Measurements from ENCODE around the gene KMT2E. TPM values are rescaled to one million over a fixed set of nuclear protein-coding genes. Genes with fewer than 3 reads are reported as not detected.
"Not testable (repeated sequence)": the region's sequence is repeated elsewhere in the genome, so short reads cannot be mapped to it uniquely, and the experiment has no call there.

The KMT2E gene
- 35.1 TPM for total RNA-seq
- long read RNA-seq, partial matches to known transcripts, result 9 of 16 reads
- long read RNA-seq, other reads (novel, unspliced or antisense), result 6 of 16 reads

GRCh38 chr7:105013816-105014692 lies at the start of gene KMT2E:
KMT2E (plus strand) TSS chr7:105014205; CDS start chr7:105040953, 26,748 bp downstream.
- ATAC-seq (ENCODE audit: poor library complexity) (peak; percentile 72), DNase-seq (peak; percentile 93)
- intact Hi-C loops (cut with DNase I), result loop anchor here (2.0 to 10.0 kb wide), 2 partner anchors 31 to 69 kb away; no protein-coding TSS in a partner anchor

GRCh38 chr7:104964626-104965236 lies 49.3 kb upstream of the KMT2E start:
- intact Hi-C loops (cut with DNase I), result no loop called here
- no peak for ATAC-seq (ENCODE audit: poor library complexity)
- DNase-seq, result no peak

GRCh38 chr7:104966022-104966421 lies 48.0 kb upstream of the KMT2E start:
- DNase-seq (no peak), ATAC-seq (ENCODE audit: poor library complexity) (no peak)
- intact Hi-C loops (cut with DNase I), result no loop called here

- intact Hi-C loops (cut with DNase I), result no loop called here
- ATAC-seq (ENCODE audit: poor library complexity), result no peak
These were observed 46.9 kb upstream of the KMT2E start for GRCh38 chr7:104967088-104967487.

GRCh38 chr7:104967595-104967994 lies 46.4 kb upstream of the KMT2E start:
- intact Hi-C loops (cut with DNase I), result no loop called here
- no peak for DNase-seq
- ATAC-seq (ENCODE audit: poor library complexity), result no peak

More at GRCh38 chr7:104967088-104967487, 46.9 kb upstream of the KMT2E start:
- DNase-seq, result no peak

GRCh38 chr7:104968648-104969047 lies 45.4 kb upstream of the KMT2E start:
- intact Hi-C loops (cut with DNase I), result no loop called here
- no peak for ATAC-seq (ENCODE audit: poor library complexity)

GRCh38 chr7:104969183-104969582 lies 44.8 kb upstream of the KMT2E start:
- ATAC-seq (ENCODE audit: poor library complexity), result no peak
- DNase-seq, result no peak
- intact Hi-C loops (cut with DNase I), result no loop called here

More at GRCh38 chr7:104968648-104969047, 45.4 kb upstream of the KMT2E start:
- DNase-seq, result no peak

GRCh38 chr7:104971290-104972071 lies 42.5 kb upstream of the KMT2E start:
- intact Hi-C loops (cut with DNase I), result no loop called here
- DNase-seq (no peak), ATAC-seq (ENCODE audit: poor library complexity) (peak; percentile 73)

GRCh38 chr7:104972500-104972899 lies 41.5 kb upstream of the KMT2E start:
- DNase-seq (no peak), ATAC-seq (ENCODE audit: poor library complexity) (no peak)
- intact Hi-C loops (cut with DNase I), result no loop called here

- ATAC-seq (ENCODE audit: poor library complexity), result no peak
- intact Hi-C loops (cut with DNase I), result no loop called here
- DNase-seq, result no peak
These were observed 40.8 kb upstream of the KMT2E start for GRCh38 chr7:104973227-104973626.

- DNase-seq, result no peak
- peak; percentile 47 for ATAC-seq (ENCODE audit: poor library complexity)
- intact Hi-C loops (cut with DNase I), result no loop called here
These were observed 40.0 kb upstream of the KMT2E start for GRCh38 chr7:104973909-104974415.

GRCh38 chr7:104975553-104975952 lies 38.5 kb upstream of the KMT2E start:
- not testable (repeated sequence) for ATAC-seq (ENCODE audit: poor library complexity)

GRCh38 chr7:104976966-104977636 lies 36.9 kb upstream of the KMT2E start:
- ATAC-seq (ENCODE audit: poor library complexity), result no peak
- DNase-seq, result no peak
- intact Hi-C loops (cut with DNase I), result no loop called here

More at GRCh38 chr7:104975553-104975952, 38.5 kb upstream of the KMT2E start:
- DNase-seq; intact Hi-C loops (cut with DNase I): not testable (repeated sequence)

- intact Hi-C loops (cut with DNase I), result no loop called here
- ATAC-seq (ENCODE audit: poor library complexity), result peak; percentile 53
- no peak for DNase-seq
These were observed 35.5 kb upstream of the KMT2E start for GRCh38 chr7:104978460-104978859.

- intact Hi-C loops (cut with DNase I), result no loop called here
- DNase-seq, result peak; percentile 54
- peak; percentile 18 for ATAC-seq (ENCODE audit: poor library complexity)
These were observed 34.7 kb upstream of the KMT2E start for GRCh38 chr7:104979167-104979841.

GRCh38 chr7:104980440-104980839 lies 33.6 kb upstream of the KMT2E start:
- ATAC-seq (ENCODE audit: poor library complexity) (no peak), DNase-seq (no peak)
- intact Hi-C loops (cut with DNase I), result no loop called here

GRCh38 chr7:104980841-104981671 lies 32.9 kb upstream of the KMT2E start:
- intact Hi-C loops (cut with DNase I), result no loop called here
- no peak for ATAC-seq (ENCODE audit: poor library complexity)

More at GRCh38 chr7:104980841-104981671, 32.9 kb upstream of the KMT2E start:
- no peak for DNase-seq

Data from Right ventricle myocardium superior (tissue), 1 donor.